Liver (tissue), 9 donors: ENCODE data around the gene CENPX. TPM values are rescaled to one million over a fixed set of nuclear protein-coding genes. Genes with fewer than 3 reads are reported as not detected.

Experiments
- DNase-seq: peaks from one replicate; pipeline ENCODE4 v3.0.0-alpha.2; 2017; ENCODE audit warnings: low spot score
- H3K27ac ChIP-seq, 2 donors: one replicate each; pipeline ENCODE4 v1.7.0; 2013; ENCODE audit warnings: inconsistent platforms in 2 of 2, low read length in 2 of 2, control low read depth in 1 of 2, low read depth in 1 of 2, mild to moderate bottlenecking in 1 of 2
- H3K27me3 ChIP-seq, 4 donors: one replicate each; pipeline versions ENCODE4 v1.6.1 to v1.7.0; 2013; ENCODE audit warnings: low read length in 3 of 4, inconsistent platforms in 1 of 4, mild to moderate bottlenecking in 1 of 4, moderate library complexity in 1 of 4; ENCODE audit not compliant: control insufficient read depth in 4 of 4, insufficient read depth in 4 of 4
- H3K36me3 ChIP-seq, 4 donors: one replicate each; pipeline versions ENCODE4 v1.6.1 to v1.7.0; 2013; ENCODE audit warnings: low read length in 3 of 4, mild to moderate bottlenecking in 3 of 4, low read depth in 1 of 4, moderate library complexity in 1 of 4; ENCODE audit not compliant: control insufficient read depth in 4 of 4, insufficient read depth in 3 of 4
- H3K4me1 ChIP-seq, 4 donors: one replicate each; pipeline versions ENCODE4 v1.6.1 to v1.7.0; 2013; ENCODE audit warnings: low read length in 3 of 4, mild to moderate bottlenecking in 3 of 4, moderate library complexity in 1 of 4; ENCODE audit not compliant: control insufficient read depth in 4 of 4, insufficient read depth in 4 of 4
- H3K4me3 ChIP-seq, 3 donors: one replicate each; pipeline versions ENCODE4 v1.6.1 to v1.7.0; 2013; ENCODE audit warnings: low read length in 3 of 3, control low read depth in 1 of 3, low read depth in 1 of 3, mild to moderate bottlenecking in 1 of 3
- H3K9ac ChIP-seq, 2 donors: one replicate each; pipeline ENCODE4 v1.7.0; 2013; ENCODE audit warnings: low read length in 2 of 2, mild to moderate bottlenecking in 2 of 2, moderate library complexity in 2 of 2, control low read depth in 1 of 2, low read depth in 1 of 2
- H3K9me3 ChIP-seq, 4 donors: one replicate each; pipeline versions ENCODE4 v1.6.1 to v1.7.0; 2013; ENCODE audit warnings: low read length in 3 of 4; ENCODE audit not compliant: control insufficient read depth in 4 of 4
- ATF3 ChIP-seq: IDR thresholded peaks from 2 replicates; pipeline ENCODE4 v1.6.1; 2016; ENCODE audit warnings: antibody characterized with exemption
- CTCF ChIP-seq: fragments of 150-350 bp; IDR thresholded peaks from 2 replicates; pipeline ENCODE4 v1.5.1; 2017; ENCODE audit warnings: improper control_type of control experiment, low read depth, low read length; ENCODE audit not compliant: missing input control
- EGR1 ChIP-seq, 2 donors: IDR thresholded peaks; 2 replicates each; pipeline ENCODE4 v1.6.1; 2016 to 2018; ENCODE audit warnings: antibody characterized with exemption in 2 of 2, low read depth in 2 of 2
- FOXA1 ChIP-seq: IDR thresholded peaks from 2 replicates; pipeline ENCODE4 v1.6.1; 2016; ENCODE audit warnings: antibody characterized with exemption
- FOXA2 ChIP-seq: IDR thresholded peaks from 2 replicates; pipeline ENCODE4 v1.6.1; 2016; ENCODE audit warnings: antibody characterized with exemption
- GABPA ChIP-seq, 2 donors: IDR thresholded peaks in 1 of 2; conservative IDR thresholded peaks in 1 of 2; 2 replicates each; pipeline ENCODE4 v1.6.1; 2016; ENCODE audit warnings: antibody characterized with exemption in 2 of 2, mild to moderate bottlenecking in 1 of 2, moderate library complexity in 1 of 2
- HNF4A ChIP-seq, 2 donors: conservative IDR thresholded peaks; 2 replicates each; pipeline ENCODE4 v1.6.1; 2016; ENCODE audit warnings: antibody characterized with exemption in 2 of 2, mild to moderate bottlenecking in 2 of 2
- HNF4G ChIP-seq: IDR thresholded peaks from 2 replicates; pipeline ENCODE4 v1.6.1; 2016; ENCODE audit warnings: antibody characterized with exemption
- JUND ChIP-seq, 2 donors: IDR thresholded peaks; 2 replicates each; pipeline ENCODE4 v1.6.1; 2016; ENCODE audit warnings: antibody characterized with exemption in 2 of 2
- MAX ChIP-seq: IDR thresholded peaks from 2 replicates; pipeline ENCODE4 v1.6.1; 2016; ENCODE audit warnings: antibody characterized with exemption
- NR2F2 ChIP-seq: IDR thresholded peaks from 2 replicates; pipeline ENCODE4 v1.6.1; 2016; ENCODE audit warnings: antibody characterized with exemption
- RAD21 ChIP-seq, 2 donors: IDR thresholded peaks; 2 replicates each; pipeline ENCODE4 v1.6.1; 2016; ENCODE audit warnings: antibody characterized with exemption in 2 of 2, mild to moderate bottlenecking in 2 of 2
- REST ChIP-seq: IDR thresholded peaks from 2 replicates; pipeline ENCODE4 v1.6.1; 2016; ENCODE audit warnings: antibody characterized with exemption, mild to moderate bottlenecking
- RXRA ChIP-seq, 2 donors: IDR thresholded peaks; 2 replicates each; pipeline ENCODE4 v1.6.1; 2017 to 2018; ENCODE audit warnings: antibody characterized with exemption in 2 of 2, mild to moderate bottlenecking in 1 of 2
- SP1 ChIP-seq: IDR thresholded peaks from 2 replicates; pipeline ENCODE4 v1.6.1; 2018; ENCODE audit warnings: antibody characterized with exemption, mild to moderate bottlenecking
- TAF1 ChIP-seq: conservative IDR thresholded peaks from 2 replicates; pipeline ENCODE4 v1.6.1; 2016; ENCODE audit warnings: antibody characterized with exemption, mild to moderate bottlenecking
- YY1 ChIP-seq: IDR thresholded peaks from 2 replicates; pipeline ENCODE4 v1.6.1; 2016; ENCODE audit warnings: antibody characterized with exemption, mild to moderate bottlenecking
- ZBTB33 ChIP-seq: IDR thresholded peaks from 2 replicates; pipeline ENCODE4 v1.6.1; 2016; ENCODE audit warnings: antibody characterized with exemption
- WGBS: extraction: QIAGEN DNeasy Blood & Tissue Kit; methylation state at CpG from one replicate; pipeline ENCODE4 v1.1.7; 2013; 5-methylcytosine and 5-hydroxymethylcytosine counted together
- polyA plus RNA-seq, 2 donors: library from polyadenylated mRNA; stranded (reverse) in 1 of 2; unstranded in 1 of 2; fragments of 200-250 nt in 1 of 2; fragments of >200 nt in 1 of 2; fragmentation: Nextera tagmentation in 1 of 2; extraction: Ambion mirVana in 1 of 2; gene quantifications; one replicate each; pipeline versions ENCODE4 v1.2.1 to v1.2.3, GENCODE V29; 2013 to 2015
- total RNA-seq, 2 donors: library from RNA; depleted of rRNA; stranded (reverse); fragments of >200 nt; gene quantifications; one replicate each; pipeline ENCODE4 v1.2.3, GENCODE V29; 2014
- donor health status: healthy.
- donor health status: healthy.
- donor health status: healthy.
- donor health status: healthy.
- donor health status: healthy.

CENPX gene
- total and polyA plus RNA-seq, 4 donors = 22.5 to 83.9 (median 44.9) TPM

GRCh38 chr17:81978524-81979298, 44.0 kb downstream of the CENPX start:
- H3K9ac ChIP-seq = peak overlapping the region in 1 of 2 donors; percentile 54
- peak overlapping the region; percentile 76 to 91 for H3K27ac ChIP-seq
- peak overlapping the region in 2 of 3 donors; percentile 1 to 91 for H3K4me3 ChIP-seq
- peaks cover 0 to 3% (median under 1%) of the 10 kb centered on the region in 4 donors for H3K36me3 ChIP-seq
- 56% methylated on average over 27 of the region's 27 CpGs for WGBS
- H3K27me3 ChIP-seq = no peaks in the 10 kb centered on the region
- H3K4me1 ChIP-seq = peaks cover 6 to 27% (median 21%) of the 10 kb centered on the region in 4 donors
- DNase-seq = peak; percentile 51
- no peaks in the 10 kb centered on the region for H3K9me3 ChIP-seq
- TF ChIP-seq HNF4G = peak; percentile 78
- TF ChIP-seq YY1 = peak; percentile 45
- no peak for TF ChIP-seq GABPA (IDR thresholded peaks at IDR 0.05 in 1 of 2, conservative IDR thresholded peaks at IDR 0.05 in 1 of 2)
- no peak for TF ChIP-seq NR2F2
- no peak for TF ChIP-seq REST
- TF ChIP-seq CTCF = no peak
- TF ChIP-seq FOXA1 = no peak
- TF ChIP-seq HNF4A (conservative IDR thresholded peaks at IDR 0.05) = peak; percentile 84 to 88
- no peak for TF ChIP-seq ZBTB33
- peak; percentile 83 to 97 for TF ChIP-seq RXRA (IDR thresholded peaks at IDR 0.05)
- no peak for TF ChIP-seq JUND (IDR thresholded peaks at IDR 0.05)
- TF ChIP-seq MAX = no peak
- no peak for TF ChIP-seq ATF3
- TF ChIP-seq RAD21 (IDR thresholded peaks at IDR 0.05) = peak in 1 of 2 donors; percentile 31
- TF ChIP-seq TAF1 = no peak
- peak; percentile 83 for TF ChIP-seq SP1
- TF ChIP-seq FOXA2 = no peak
- no peak for TF ChIP-seq EGR1 (IDR thresholded peaks at IDR 0.05; ENCODE audit: low read depth in 2 of 2)
